Retinal pigment epithelial cell (primary cell): ENCODE data around the gene NEK11.

Experiments used
- DNase-seq: peaks from one replicate; pipeline ENCODE4 v3.0.0-alpha.2; 2010; ENCODE audit warnings: low read depth
- H3K4me3 ChIP-seq: 2 replicates; pipeline ENCODE4 v1.5.1; 2011; ENCODE audit warnings: mild to moderate bottlenecking, low read length, control low read depth, moderate library complexity
- TF ChIP-seq, protein P1 (sequence below): conservative IDR thresholded peaks from 2 replicates; pipeline ENCODE4 v1.5.1; 2011; ENCODE audit warnings: low read depth, low read length, control low read depth, inconsistent platforms

NEK11 gene, protein sequence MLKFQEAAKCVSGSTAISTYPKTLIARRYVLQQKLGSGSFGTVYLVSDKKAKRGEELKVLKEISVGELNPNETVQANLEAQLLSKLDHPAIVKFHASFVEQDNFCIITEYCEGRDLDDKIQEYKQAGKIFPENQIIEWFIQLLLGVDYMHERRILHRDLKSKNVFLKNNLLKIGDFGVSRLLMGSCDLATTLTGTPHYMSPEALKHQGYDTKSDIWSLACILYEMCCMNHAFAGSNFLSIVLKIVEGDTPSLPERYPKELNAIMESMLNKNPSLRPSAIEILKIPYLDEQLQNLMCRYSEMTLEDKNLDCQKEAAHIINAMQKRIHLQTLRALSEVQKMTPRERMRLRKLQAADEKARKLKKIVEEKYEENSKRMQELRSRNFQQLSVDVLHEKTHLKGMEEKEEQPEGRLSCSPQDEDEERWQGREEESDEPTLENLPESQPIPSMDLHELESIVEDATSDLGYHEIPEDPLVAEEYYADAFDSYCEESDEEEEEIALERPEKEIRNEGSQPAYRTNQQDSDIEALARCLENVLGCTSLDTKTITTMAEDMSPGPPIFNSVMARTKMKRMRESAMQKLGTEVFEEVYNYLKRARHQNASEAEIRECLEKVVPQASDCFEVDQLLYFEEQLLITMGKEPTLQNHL

DNA sequence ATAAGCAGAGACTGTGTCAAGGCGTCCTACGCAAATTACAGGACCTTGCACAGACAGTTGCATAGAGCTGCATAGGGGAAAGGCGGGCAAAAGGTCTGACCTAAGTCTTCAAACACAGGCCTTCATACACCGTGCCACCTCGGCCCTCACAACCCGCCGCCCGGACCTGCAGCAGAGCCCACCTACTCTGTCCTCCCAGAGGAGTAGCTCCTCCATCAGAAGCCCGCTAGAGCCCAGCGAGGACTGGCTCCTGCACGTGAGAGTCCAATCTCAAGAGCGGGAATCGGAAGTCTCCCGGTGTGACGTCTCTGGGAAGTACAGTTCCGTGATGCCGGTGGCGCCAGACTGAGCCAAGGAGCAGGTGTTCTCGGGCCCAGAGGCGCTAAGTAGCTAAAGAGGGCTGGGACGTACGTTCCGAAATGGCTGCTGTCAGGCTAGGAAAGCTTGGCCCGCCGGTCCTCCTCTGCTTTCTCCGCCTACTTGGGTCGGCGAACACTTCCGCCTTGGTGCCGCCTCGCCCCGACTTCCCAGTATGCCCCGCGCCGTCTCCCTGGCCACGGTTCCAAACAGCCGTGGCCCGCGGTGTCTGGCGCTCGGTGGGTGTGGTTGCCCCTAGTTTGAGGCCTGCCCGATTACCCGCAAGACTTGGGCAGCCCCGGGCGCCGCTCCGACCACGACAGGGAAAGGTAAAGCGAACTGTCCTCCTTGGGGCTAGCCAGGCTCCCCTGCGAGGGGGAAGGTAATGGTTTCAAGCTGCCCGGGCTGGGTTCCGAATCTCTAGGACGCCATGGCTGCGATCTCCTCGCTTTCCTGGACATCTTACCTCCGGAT is at the start of gene NEK11, which contains the start of gene ASTE1:
NEK11 (plus strand) TSS at position 557 of the 831 bp plus-strand sequence. CDS start 2,832 bp downstream, outside the sequence.
ASTE1 (minus strand) TSS at position 505 of the 831 bp plus-strand sequence. CDS start 1,519 bp downstream, outside the sequence.
- peak within 1 kb of the TSS; percentile 82 for H3K4me3 ChIP-seq
- DNase-seq: peak; percentile 51
- TF ChIP-seq, protein P1, sequence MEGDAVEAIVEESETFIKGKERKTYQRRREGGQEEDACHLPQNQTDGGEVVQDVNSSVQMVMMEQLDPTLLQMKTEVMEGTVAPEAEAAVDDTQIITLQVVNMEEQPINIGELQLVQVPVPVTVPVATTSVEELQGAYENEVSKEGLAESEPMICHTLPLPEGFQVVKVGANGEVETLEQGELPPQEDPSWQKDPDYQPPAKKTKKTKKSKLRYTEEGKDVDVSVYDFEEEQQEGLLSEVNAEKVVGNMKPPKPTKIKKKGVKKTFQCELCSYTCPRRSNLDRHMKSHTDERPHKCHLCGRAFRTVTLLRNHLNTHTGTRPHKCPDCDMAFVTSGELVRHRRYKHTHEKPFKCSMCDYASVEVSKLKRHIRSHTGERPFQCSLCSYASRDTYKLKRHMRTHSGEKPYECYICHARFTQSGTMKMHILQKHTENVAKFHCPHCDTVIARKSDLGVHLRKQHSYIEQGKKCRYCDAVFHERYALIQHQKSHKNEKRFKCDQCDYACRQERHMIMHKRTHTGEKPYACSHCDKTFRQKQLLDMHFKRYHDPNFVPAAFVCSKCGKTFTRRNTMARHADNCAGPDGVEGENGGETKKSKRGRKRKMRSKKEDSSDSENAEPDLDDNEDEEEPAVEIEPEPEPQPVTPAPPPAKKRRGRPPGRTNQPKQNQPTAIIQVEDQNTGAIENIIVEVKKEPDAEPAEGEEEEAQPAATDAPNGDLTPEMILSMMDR: no peak

DNA sequence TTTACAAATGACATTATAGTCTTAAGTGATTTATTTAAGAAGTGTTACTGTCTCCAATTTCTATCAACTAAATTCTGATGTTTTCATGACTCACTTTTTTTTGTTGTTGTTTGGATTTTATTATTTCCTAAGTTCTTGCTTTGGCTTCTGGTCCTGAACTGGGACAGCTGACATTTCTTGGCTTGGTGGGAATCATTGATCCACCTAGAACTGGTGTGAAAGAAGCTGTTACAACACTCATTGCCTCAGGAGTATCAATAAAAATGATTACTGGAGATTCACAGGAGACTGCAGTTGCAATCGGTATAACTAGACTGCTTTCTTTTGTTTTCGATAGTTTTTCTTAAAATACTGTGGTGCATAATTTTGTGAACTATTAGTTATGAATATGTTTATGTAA is 47.6 kb upstream of the NEK11 start:
- no peak for DNase-seq
- TF ChIP-seq, protein P1: no peak
- H3K4me3 ChIP-seq: no peak overlapping the region

DNA sequence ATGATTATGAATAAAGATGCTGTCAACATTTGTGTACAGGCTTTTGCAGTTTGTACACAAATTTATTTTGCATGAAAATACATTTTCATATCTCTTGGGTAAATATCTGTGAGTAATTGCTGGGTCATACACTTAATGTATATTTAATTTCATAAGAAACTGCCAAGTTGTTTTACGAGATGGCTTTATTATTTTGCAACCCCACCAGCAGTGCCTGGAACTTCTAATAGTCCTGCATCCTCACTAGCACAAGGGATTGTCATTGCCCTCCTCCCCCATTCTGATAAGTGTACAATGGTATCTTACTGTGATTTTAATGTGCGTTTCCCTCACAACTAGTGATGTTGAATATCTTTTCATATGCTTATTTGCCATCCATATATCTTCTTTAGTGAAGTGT is 45.2 kb upstream of the NEK11 start:
- no peak for DNase-seq
- TF ChIP-seq, protein P1: no peak
- no peak overlapping the region for H3K4me3 ChIP-seq

DNA sequence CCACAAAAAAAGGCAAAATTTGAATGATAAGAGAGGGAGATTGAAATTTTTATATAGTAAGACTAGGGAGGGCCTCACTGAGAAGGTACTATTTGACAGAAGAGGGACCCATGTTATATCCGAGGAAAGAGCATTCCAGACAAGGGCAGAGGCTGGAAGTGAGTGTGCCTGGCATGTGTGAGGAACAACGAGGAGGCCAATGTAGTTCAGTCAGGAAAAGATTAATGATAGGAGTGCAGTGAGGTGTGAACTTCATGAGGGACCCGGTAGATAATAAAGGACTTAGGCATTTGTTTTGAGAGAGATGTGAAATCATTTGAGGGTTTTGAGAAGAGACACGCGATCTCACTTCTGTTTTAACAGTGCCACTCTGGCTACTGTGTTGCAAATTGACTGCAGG is 36.4 kb upstream of the NEK11 start:
- H3K4me3 ChIP-seq: no peak overlapping the region
- TF ChIP-seq, protein P1: no peak
- DNase-seq: no peak

DNA sequence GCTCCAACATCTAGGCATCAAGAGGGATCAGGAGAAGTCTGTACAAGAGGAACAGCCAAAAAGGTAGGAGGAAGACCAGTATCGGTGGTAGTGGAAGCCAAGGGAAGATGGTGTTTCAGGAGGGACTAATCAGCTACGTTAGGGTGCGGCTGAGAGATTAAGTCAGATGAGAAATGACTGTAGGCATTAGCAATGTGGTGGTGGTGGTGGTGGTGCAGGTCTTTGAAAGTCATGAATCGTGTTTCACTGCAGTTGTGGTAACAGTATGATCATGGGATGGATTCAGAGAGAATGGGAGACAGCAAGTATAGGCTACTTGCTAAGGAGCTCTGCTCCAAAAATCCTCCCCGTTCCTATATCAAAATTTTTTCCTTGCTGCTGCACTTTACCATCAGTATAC is 35.6 kb upstream of the NEK11 start:
- no peak for DNase-seq
- no peak overlapping the region for H3K4me3 ChIP-seq
- TF ChIP-seq, protein P1: no peak

DNA sequence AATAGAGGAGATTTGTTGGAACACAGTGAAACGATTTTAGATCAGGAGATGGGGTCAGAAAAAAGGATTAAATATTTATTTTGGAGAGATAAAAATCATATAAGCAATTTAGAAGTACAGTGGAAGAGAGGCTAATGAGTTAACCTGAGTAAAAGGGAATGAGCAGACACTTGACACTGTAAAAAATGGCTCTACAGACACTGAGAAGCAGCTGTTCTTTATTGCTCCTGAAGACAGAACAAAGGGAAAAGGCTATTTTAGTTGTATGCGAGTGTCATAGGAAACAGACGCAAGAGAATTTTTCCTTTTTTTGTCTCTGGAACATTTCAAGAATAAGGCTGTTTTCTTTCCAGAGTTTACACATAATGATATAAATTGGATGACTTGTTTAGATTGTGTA is 34.3 kb upstream of the NEK11 start:
- TF ChIP-seq, protein P1: no peak
- DNase-seq: no peak
- H3K4me3 ChIP-seq: no peak overlapping the region
